ENCODE data around the gene RAI14. TPM values are rescaled to one million over a fixed set of nuclear protein-coding genes. Genes with fewer than 3 reads are reported as not detected.
"Not testable (repeated sequence)": the region's sequence is repeated elsewhere in the genome, so short reads cannot be mapped to it uniquely, and the experiment has no call there.

Gene RAI14
- total RNA-seq, 2 donors from 2014 or later = 25.7 to 27.5 TPM

DNA sequence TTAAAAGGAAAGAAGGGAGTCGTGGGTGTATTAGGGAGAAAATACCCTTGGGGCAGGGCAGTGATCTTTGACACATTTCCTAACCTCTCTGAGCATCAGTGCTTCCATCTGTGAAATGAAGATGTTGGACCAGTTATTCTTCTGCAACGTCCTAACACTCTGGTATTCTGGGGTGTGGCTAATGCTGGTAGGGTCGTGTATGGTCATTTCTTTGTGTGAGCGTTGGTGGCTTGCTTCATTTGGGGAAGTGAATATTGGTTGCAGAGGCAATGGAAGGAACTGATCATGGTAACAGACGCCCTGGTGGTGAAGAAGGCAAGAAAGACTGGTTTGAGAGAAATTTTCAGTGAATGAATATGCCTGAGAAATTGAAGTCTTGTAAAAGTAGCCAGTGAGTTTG is 114.9 kb downstream of the RAI14 start:
- Histone ChIP-seq H3K27me3 (no peaks in the 10 kb centered on the region), H3K4me1 (no peaks in the 10 kb centered on the region), H3K4me3 (no peak overlapping the region), H3K36me3 (replicated peaks in 1 of 2; ENCODE audit: insufficient read depth in 1 of 2, low read depth in 2 of 2) (no peaks in the 10 kb centered on the region), H3K9me3 (no peaks in the 10 kb centered on the region), H3K27ac (no peak overlapping the region)
- ATAC-seq (no peak), DNase-seq (no peak)
- no peak for TF ChIP-seq POLR2A (IDR thresholded peaks at IDR 0.05)
- TF ChIP-seq, protein P1, sequence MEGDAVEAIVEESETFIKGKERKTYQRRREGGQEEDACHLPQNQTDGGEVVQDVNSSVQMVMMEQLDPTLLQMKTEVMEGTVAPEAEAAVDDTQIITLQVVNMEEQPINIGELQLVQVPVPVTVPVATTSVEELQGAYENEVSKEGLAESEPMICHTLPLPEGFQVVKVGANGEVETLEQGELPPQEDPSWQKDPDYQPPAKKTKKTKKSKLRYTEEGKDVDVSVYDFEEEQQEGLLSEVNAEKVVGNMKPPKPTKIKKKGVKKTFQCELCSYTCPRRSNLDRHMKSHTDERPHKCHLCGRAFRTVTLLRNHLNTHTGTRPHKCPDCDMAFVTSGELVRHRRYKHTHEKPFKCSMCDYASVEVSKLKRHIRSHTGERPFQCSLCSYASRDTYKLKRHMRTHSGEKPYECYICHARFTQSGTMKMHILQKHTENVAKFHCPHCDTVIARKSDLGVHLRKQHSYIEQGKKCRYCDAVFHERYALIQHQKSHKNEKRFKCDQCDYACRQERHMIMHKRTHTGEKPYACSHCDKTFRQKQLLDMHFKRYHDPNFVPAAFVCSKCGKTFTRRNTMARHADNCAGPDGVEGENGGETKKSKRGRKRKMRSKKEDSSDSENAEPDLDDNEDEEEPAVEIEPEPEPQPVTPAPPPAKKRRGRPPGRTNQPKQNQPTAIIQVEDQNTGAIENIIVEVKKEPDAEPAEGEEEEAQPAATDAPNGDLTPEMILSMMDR (IDR thresholded peaks at IDR 0.05) = no peak
- intact Hi-C loops (cut with DNase I) = no loop called here
- 55 to 71% methylated on average over 5 of the region's 5 CpGs for WGBS, 2 donors

DNA sequence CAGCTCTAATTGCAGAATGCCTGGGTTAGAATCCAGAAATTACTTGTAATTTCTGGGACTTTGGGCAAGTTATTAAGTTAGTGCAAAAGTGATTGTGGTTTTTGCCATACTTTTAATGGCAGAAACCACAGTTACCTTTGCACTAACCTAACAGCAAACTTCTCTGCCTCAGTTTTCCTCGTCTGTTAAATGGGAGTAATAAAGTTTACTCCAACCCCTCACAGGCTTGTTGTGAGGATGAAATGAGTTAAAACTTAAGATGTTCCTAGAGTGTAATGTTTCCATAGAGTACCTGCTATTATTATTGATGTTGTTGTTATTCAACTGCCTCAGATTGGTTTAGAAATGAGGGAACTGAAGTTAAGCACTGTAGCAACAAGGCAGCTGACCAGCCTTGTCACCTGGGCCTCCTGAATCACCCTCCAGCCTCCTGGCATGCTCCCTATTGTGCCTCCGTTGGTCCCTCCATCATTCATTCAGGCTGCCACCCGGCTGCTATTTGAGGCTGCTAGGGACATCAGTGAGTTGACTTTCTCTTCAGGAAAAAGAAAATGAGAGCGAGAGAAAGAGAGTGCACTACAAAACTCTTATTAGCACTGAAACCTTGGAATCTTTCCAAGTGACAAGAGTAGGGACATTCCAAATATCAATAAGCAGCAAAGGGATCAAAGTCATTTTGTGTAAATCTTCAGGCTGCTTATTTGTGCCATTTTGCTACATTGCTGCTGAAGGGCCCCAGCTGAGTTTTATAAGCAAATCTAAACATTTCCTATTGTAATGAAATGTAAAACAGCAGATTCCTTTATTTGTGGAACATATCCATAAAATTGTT is 116.4 kb downstream of the RAI14 start:
- no peak overlapping the region for H3K27ac ChIP-seq
- no peak overlapping the region for H3K4me3 ChIP-seq
- intact Hi-C loops (cut with DNase I) = no loop called here
- no peaks in the 10 kb centered on the region for H3K27me3 ChIP-seq
- no peaks in the 10 kb centered on the region for H3K36me3 ChIP-seq (replicated peaks in 1 of 2; ENCODE audit: insufficient read depth in 1 of 2, low read depth in 2 of 2)
- no peak for ATAC-seq
- no peaks in the 10 kb centered on the region for H3K4me1 ChIP-seq
- WGBS, 2 donors = 83 to 85% methylated on average over 4 of the region's 4 CpGs
- TF ChIP-seq POLR2A (IDR thresholded peaks at IDR 0.05) = no peak
- TF ChIP-seq, protein P1 (IDR thresholded peaks at IDR 0.05) = no peak
- no peak for DNase-seq
- H3K9me3 ChIP-seq = no peaks in the 10 kb centered on the region

DNA sequence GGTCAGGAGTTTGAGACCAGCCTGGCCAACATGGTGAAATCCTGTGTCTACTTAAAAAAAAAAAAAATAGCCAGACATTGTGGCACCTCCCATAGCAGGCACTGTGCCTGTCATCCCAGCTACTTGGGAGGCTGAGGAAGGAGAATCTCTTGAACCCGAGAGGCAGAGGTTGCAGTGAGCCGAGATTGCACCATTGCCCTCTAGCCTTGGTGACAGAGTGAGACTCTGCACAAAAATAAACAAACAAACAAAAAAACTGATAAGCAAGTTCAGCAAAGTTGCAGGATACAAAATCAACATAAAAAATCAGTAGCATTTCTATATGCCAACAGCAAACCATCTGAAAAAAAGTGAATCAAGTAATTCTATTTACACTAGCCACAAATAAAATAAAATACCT is 118.0 kb downstream of the RAI14 start:
- Histone ChIP-seq H3K27me3 (no peaks in the 10 kb centered on the region), H3K4me3 (no peak overlapping the region), H3K36me3 (replicated peaks in 1 of 2; ENCODE audit: insufficient read depth in 1 of 2, low read depth in 2 of 2) (no peaks in the 10 kb centered on the region), H3K4me1 (no peaks in the 10 kb centered on the region), H3K9me3 (no peaks in the 10 kb centered on the region), H3K27ac (no peak overlapping the region)
- intact Hi-C loops (cut with DNase I) = no loop called here
- DNase-seq = no peak
- WGBS, 2 donors = 87 to 97% methylated on average over 2 of the region's 2 CpGs
- no peak for TF ChIP-seq POLR2A (IDR thresholded peaks at IDR 0.05)
- TF ChIP-seq, protein P1 (IDR thresholded peaks at IDR 0.05) = no peak
- ATAC-seq = no peak

DNA sequence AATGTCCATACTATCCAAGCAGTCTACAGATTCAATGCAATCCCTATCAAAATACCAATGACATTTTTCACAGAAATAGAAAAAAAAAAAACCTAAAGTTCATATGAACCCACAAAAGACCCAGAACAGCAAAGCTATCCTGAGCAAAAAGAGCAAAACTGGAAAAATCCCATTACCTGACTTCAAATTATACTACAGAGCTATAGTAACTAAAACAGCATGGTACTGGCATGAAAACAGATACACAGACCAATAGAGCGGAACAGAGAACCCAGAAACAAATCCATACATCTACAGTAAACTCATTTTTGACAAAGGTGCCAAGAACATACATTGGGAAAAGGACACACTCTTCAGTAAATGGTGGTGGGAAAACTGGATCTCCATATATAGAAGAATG is 118.5 kb downstream of the RAI14 start:
- H3K9me3 ChIP-seq; ATAC-seq; intact Hi-C loops (cut with DNase I); H3K36me3 ChIP-seq (replicated peaks in 1 of 2; ENCODE audit: insufficient read depth in 1 of 2, low read depth in 2 of 2); H3K4me1 ChIP-seq; H3K27me3 ChIP-seq; H3K4me3 ChIP-seq; H3K27ac ChIP-seq; DNase-seq: not testable (repeated sequence)
- 82 to 93% methylated on average over 1 of the region's 1 CpG for WGBS, 2 donors

DNA sequence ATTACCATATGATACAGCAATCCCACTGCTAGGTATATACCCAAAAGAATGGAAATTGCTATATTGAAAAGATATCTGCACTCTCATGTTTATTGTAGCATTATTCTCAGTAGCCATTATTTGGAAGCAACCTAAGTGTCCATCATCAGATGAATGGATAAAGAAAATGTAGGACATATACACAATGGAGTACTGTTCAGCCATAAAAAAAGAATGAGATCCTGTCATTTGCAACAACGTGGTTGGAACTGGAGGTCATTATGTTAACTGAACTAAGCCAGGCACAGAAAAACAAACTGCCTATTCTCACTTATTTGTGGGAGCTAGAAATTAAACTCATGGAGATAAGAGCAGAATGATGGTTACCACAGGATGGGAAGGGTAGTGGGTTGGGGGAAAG is 119.8 kb downstream of the RAI14 start:
- WGBS, 2 donors = 39 to 58% methylated on average over 1 of the region's 1 CpG
- TF ChIP-seq, protein P1 (IDR thresholded peaks at IDR 0.05) = no peak
- TF ChIP-seq POLR2A (IDR thresholded peaks at IDR 0.05) = no peak
- Histone ChIP-seq H3K36me3 (replicated peaks in 1 of 2; ENCODE audit: insufficient read depth in 1 of 2, low read depth in 2 of 2) (no peaks in the 10 kb centered on the region), H3K4me3 (no peak overlapping the region), H3K4me1 (no peaks in the 10 kb centered on the region), H3K27me3 (no peaks in the 10 kb centered on the region), H3K27ac (no peak overlapping the region), H3K9me3 (no peaks in the 10 kb centered on the region)
- ATAC-seq = no peak
- DNase-seq = no peak
- intact Hi-C loops (cut with DNase I) = no loop called here

All from body of pancreas (tissue), 4 donors.